HUES64 (cell line): ENCODE results near the gene GRIN2D.
"Not testable (repeated sequence)": the region's sequence is repeated elsewhere in the genome, so short reads cannot be mapped to it uniquely, and the experiment has no call there.

ENCODE experiments used
- H3K27ac ChIP-seq: 2 replicates; pipeline ENCODE4 v1.7.0; 2013; ENCODE audit warnings: low read depth, low read length, inconsistent platforms
- H3K27me3 ChIP-seq: 2 replicates; pipeline ENCODE4 v1.6.1; 2013; ENCODE audit warnings: mild to moderate bottlenecking, low read length; ENCODE audit not compliant: insufficient read depth
- H3K36me3 ChIP-seq: 2 replicates; pipeline ENCODE4 v1.6.1; 2013; ENCODE audit warnings: mild to moderate bottlenecking, low read length; ENCODE audit not compliant: insufficient read depth
- H3K4me1 ChIP-seq: 2 replicates; pipeline ENCODE4 v1.6.1; 2013; ENCODE audit warnings: mild to moderate bottlenecking, low read length, moderate library complexity; ENCODE audit not compliant: insufficient read depth
- H3K4me3 ChIP-seq: 2 replicates; pipeline ENCODE4 v1.5.1; 2013; ENCODE audit warnings: mild to moderate bottlenecking, low read length, moderate library complexity
- H3K9ac ChIP-seq: 2 replicates; pipeline ENCODE4 v1.6.1; 2013; ENCODE audit warnings: mild to moderate bottlenecking, low read depth, low read length
- H3K9me3 ChIP-seq: 2 replicates; pipeline ENCODE4 v1.6.1; 2013; ENCODE audit warnings: low read depth, low read length; ENCODE audit not compliant: insufficient read depth
- WGBS: fragments of 150-250, 120-280 bp; methylation state at CpG from one replicate; pipeline ENCODE4 v1.1.7; 2013; ENCODE audit warnings: missing lambda C conversion rate; 5-methylcytosine and 5-hydroxymethylcytosine counted together

The GRIN2D gene

DNA sequence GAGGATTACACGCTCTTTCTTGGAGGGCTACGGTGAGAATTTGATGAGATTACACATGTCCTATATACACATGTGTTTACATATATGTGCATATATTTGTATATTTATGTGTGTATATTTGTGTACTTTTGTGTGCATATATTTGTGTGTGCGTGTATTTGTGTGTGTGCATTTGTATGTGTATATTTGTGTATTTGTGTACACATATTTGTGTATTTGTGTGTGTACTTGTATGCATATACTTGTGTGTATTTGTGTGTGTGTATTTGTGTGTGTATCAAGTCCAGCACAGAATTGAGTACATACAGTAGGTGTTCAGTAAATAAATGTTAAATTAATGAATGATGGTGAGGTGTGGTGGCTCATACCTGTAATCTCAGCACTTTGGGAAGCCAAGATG lies 31.6 kb upstream of the GRIN2D start:
- 89% methylated on average over 1 of the region's 3 CpGs for WGBS

GRCh38 chr19:48362716-48363499 lies 30.6 kb upstream of the GRIN2D start:
- Histone ChIP-seq H3K4me3 (peak overlapping the region; percentile 68), H3K9me3 (no peaks in the 10 kb centered on the region), H3K9ac (peak overlapping the region; percentile 81), H3K27me3 (no peaks in the 10 kb centered on the region), H3K36me3 (peaks cover 3% of the 10 kb centered on the region; the same call in 1 of the 2 replicates), H3K4me1 (no peaks in the 10 kb centered on the region), H3K27ac (peak overlapping the region; percentile 89)
- 4% methylated on average over 26 of the region's 26 CpGs for whole genome bisulfite sequencing

More for the DNA sequence above, 31.6 kb upstream of the GRIN2D start:
- Histone ChIP-seq H3K36me3 (peaks cover 3% of the 10 kb centered on the region; the same call in 1 of the 2 replicates), H3K27me3 (no peaks in the 10 kb centered on the region), H3K4me1 (no peaks in the 10 kb centered on the region), H3K27ac (no peak overlapping the region), H3K4me3 (no peak overlapping the region), H3K9ac (no peak overlapping the region), H3K9me3 (no peaks in the 10 kb centered on the region)

DNA sequence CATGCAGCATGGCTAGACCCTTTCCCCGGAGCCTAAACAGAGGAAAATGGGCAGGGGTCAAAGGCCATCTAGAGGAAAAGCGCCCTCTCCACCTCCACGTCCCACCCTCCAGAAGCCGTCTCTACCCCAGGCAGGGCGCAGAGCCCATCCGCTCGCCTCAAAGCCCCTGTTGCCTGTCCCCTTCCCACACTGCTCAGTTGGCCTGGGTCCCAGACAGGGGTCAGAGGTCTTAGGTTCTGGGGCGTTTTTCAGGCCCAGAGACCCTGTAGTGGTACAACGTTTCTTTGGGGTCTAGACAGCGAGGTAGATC lies 30.0 kb upstream of the GRIN2D start:
- no peaks in the 10 kb centered on the region for H3K9me3 ChIP-seq
- H3K9ac ChIP-seq = peak overlapping the region; percentile 81
- H3K27ac ChIP-seq = peak overlapping the region; percentile 89
- WGBS = 4% methylated on average over 10 of the region's 10 CpGs
- no peaks in the 10 kb centered on the region for H3K27me3 ChIP-seq
- peaks cover 3% of the 10 kb centered on the region; the same call in 1 of the 2 replicates for H3K36me3 ChIP-seq
- H3K4me1 ChIP-seq = no peaks in the 10 kb centered on the region
- H3K4me3 ChIP-seq = peak overlapping the region; percentile 68

GRCh38 chr19:48363810-48364597 lies 29.5 kb upstream of the GRIN2D start, which contains the start of the genes SYNGR4 and TMEM143:
Gene SYNGR4 (plus strand): TSS chr19:48364367. CDS start chr19:48365843, 1,476 bp downstream.
Gene TMEM143 (minus strand): TSS chr19:48363940. CDS start chr19:48363920, 20 bp downstream.
- WGBS = 4% methylated on average over 59 of the region's 59 CpGs
- H3K27ac ChIP-seq = peak within 1 kb of the TSS; percentile 89
- no peaks in the 10 kb centered on the region for H3K27me3 ChIP-seq
- no peaks in the 10 kb centered on the region for H3K9me3 ChIP-seq
- H3K4me1 ChIP-seq = no peaks in the 10 kb centered on the region
- peaks cover 3% of the 10 kb centered on the region; the same call in 1 of the 2 replicates for H3K36me3 ChIP-seq
- peak within 1 kb of the TSS; percentile 68 for H3K4me3 ChIP-seq
- peak within 1 kb of the TSS; percentile 81 for H3K9ac ChIP-seq

DNA sequence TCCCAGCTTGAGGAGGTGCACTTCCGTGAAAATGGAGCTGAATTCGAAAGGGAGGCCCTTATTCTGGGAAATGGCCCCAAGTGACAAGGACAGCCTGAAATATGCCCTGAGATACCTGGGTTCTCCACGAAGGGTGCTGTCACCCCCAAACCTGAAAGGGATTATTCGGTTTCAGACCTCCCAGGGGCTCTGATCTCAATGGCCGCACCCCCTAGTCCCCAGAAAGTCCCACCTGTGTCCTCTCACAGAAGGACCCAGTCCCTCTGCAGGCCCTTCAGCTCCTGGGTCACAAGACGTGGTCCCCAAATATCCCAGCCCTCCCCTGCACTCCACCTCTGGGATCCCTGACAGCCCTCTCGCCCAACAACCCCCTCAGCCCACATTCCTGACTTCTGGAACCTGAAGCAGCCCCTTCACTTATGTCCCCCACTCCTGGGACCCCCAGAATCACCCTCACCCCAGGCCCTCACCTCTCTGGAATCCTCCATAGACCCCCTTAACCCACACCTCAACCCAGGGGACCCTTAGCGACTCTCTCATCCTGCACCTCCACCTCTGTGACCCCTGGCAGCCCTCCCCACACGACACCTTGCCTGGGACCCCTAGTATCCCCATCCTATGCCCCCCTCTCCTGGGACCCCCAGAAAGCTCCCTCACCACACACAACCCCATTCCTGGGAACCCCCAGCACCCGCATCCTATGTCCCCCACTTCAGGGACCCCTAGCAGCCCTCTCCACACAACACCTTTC lies 28.7 kb upstream of the GRIN2D start:
- 83% methylated on average over 10 of the region's 10 CpGs for WGBS
- Histone ChIP-seq H3K9ac (peak overlapping the region; percentile 57), H3K36me3 (peaks cover 3% of the 10 kb centered on the region; the same call in 1 of the 2 replicates), H3K4me3 (peak overlapping the region; percentile 41), H3K27ac (peak overlapping the region; percentile 68), H3K4me1 (no peaks in the 10 kb centered on the region), H3K27me3 (no peaks in the 10 kb centered on the region), H3K9me3 (no peaks in the 10 kb centered on the region)

DNA sequence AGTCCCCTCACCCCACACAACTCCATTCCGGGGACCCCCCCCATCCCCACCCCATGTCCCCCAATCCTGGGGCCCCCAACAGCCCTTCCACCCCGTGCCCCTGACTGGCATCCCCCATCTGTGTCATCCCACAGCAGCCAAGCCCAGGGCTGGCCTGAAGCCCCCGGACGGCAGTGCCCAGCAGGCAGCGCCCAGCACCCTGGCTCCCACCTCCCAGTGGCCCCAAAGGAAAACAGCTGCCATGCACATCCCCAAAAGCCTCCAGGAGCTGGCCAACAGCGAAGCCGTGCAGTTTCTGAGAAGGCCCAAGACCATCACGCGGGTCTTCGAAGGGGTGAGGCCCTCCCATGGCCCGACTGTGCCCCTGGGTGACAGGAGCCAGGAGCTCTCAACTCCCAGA lies 27.9 kb upstream of the GRIN2D start:
- H3K27me3 ChIP-seq = no peaks in the 10 kb centered on the region
- 93% methylated on average over 11 of the region's 11 CpGs for WGBS
- no peak overlapping the region for H3K9ac ChIP-seq
- no peaks in the 10 kb centered on the region for H3K9me3 ChIP-seq
- no peak overlapping the region for H3K27ac ChIP-seq
- H3K4me3 ChIP-seq = no peak overlapping the region
- peaks cover 3% of the 10 kb centered on the region; the same call in 1 of the 2 replicates for H3K36me3 ChIP-seq
- H3K4me1 ChIP-seq = no peaks in the 10 kb centered on the region

- WGBS = 91% methylated on average over 5 of the region's 5 CpGs
- no peaks in the 10 kb centered on the region for H3K27me3 ChIP-seq
- no peaks in the 10 kb centered on the region for H3K4me1 ChIP-seq
- no peaks in the 10 kb centered on the region for H3K9me3 ChIP-seq
- H3K27ac ChIP-seq = no peak overlapping the region
- no peak overlapping the region for H3K9ac ChIP-seq
- H3K4me3 ChIP-seq = no peak overlapping the region
- H3K36me3 ChIP-seq = no peaks in the 10 kb centered on the region
These were observed 25.6 kb upstream of the GRIN2D start for GRCh38 chr19:48367855-48368254.

DNA sequence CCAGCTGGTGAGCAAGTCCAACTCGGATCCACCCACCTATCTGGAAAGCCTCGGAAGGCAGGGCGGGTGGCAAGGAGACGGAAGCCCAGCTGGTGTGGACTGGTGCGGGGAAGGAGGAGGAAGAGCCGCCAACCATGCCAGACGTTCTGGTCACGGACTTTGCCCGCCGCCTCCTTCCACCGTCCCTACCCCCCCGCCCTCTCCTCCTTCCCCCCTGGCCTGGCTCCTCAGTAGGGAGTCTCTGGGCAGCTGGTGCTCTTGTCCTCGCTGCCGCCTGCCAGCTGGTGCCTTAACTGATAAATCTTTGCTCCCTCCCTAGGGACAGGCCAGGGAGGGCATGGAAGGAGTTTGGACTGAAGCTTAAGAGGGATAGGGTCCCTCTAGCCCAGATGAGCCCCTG lies 24.5 kb upstream of the GRIN2D start:
- no peak overlapping the region for H3K9ac ChIP-seq
- 92% methylated on average over 14 of the region's 14 CpGs for WGBS

GRCh38 chr19:48370955-48371354 lies 22.5 kb upstream of the GRIN2D start:
- WGBS = 78% methylated on average over 4 of the region's 4 CpGs
- Histone ChIP-seq H3K36me3 (no peaks in the 10 kb centered on the region), H3K9ac (no peak overlapping the region), H3K4me3 (no peak overlapping the region), H3K9me3 (no peaks in the 10 kb centered on the region), H3K27me3 (no peaks in the 10 kb centered on the region), H3K4me1 (no peaks in the 10 kb centered on the region), H3K27ac (no peak overlapping the region)

More for the DNA sequence above, 24.5 kb upstream of the GRIN2D start:
- Histone ChIP-seq H3K4me1 (no peaks in the 10 kb centered on the region), H3K36me3 (no peaks in the 10 kb centered on the region), H3K4me3 (no peak overlapping the region), H3K27me3 (no peaks in the 10 kb centered on the region), H3K27ac (no peak overlapping the region), H3K9me3 (no peaks in the 10 kb centered on the region)

DNA sequence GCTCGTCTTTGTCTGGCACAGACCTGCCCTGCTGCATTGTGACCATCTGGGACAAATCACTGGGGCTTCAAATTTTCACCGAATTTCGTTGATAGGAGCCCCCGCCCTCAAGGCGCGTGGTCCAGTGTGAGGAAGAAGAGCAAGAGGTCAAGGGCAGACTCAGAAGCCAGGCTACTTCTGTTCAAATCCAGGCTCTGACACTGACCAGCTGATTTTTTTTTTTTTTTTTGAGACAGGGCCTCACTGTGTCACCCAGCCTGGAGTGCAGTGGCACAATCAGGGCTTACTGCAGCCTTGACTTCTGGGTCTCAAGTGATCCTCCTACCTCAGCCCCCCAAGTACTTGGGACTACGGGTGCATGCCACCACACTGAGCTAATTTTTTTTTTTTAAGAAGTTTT lies 22.1 kb upstream of the GRIN2D start:
- no peaks in the 10 kb centered on the region for H3K36me3 ChIP-seq
- H3K9ac ChIP-seq = no peak overlapping the region
- H3K4me3 ChIP-seq = no peak overlapping the region
- H3K27me3 ChIP-seq = no peaks in the 10 kb centered on the region
- H3K9me3 ChIP-seq = no peaks in the 10 kb centered on the region
- H3K4me1 ChIP-seq = no peaks in the 10 kb centered on the region
- WGBS = 87% methylated on average over 7 of the region's 7 CpGs
- H3K27ac ChIP-seq = no peak overlapping the region

DNA sequence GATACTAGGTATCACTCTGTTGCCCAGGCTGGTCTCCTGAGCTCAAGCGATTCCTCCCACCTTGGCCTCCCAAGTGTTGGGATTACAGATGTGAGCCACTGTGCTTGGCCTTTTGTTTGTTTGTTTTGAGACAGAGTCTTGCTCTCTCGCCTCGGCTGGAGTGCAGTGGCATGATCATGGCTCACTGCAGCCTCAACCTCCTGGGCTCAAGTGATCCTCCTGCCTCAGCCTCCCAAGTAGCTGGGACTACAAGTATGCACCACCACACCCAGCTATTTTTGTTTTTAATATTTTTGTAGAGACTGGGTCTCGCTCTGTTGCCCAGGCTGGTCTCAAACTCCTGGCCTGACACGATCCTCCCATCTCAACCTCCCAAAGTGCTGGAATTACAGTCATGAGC lies 21.7 kb upstream of the GRIN2D start:
- not testable (repeated sequence) for H3K9me3 ChIP-seq, H3K27me3 ChIP-seq, H3K36me3 ChIP-seq, H3K4me3 ChIP-seq, H3K9ac ChIP-seq, H3K27ac ChIP-seq, H3K4me1 ChIP-seq
- WGBS = 96% methylated on average over 5 of the region's 5 CpGs
